GM19463 (cell line): Measurements from ENCODE around the gene MXI1.
"Not testable (repeated sequence)": the region's sequence is repeated elsewhere in the genome, so short reads cannot be mapped to it uniquely, and the experiment has no call there.

Experiments used
- ATAC-seq: cut with Tn5 transposase; IDR thresholded peaks from one replicate; pipeline ENCODE4 v1.9.1; 2021; ENCODE audit warnings: mild to moderate bottlenecking, moderate library complexity; ENCODE audit not compliant: unreplicated experiment

Gene MXI1

GRCh38 chr10:110181451-110181850, 26.0 kb upstream of the MXI1 start:
- no peak for ATAC-seq

- no peak for ATAC-seq
Observed at GRCh38 chr10:110181911-110182310, 25.5 kb upstream of the MXI1 start.

GRCh38 chr10:110184398-110184797, 23.0 kb upstream of the MXI1 start:
- no peak for ATAC-seq

- ATAC-seq = not testable (repeated sequence)
Observed at GRCh38 chr10:110185646-110186182, 21.7 kb upstream of the MXI1 start.

- ATAC-seq = no peak
Observed at GRCh38 chr10:110190170-110190569, 17.2 kb upstream of the MXI1 start.

GRCh38 chr10:110192552-110192951, 14.9 kb upstream of the MXI1 start:
- ATAC-seq = peak; percentile 95

GRCh38 chr10:110200503-110200902, 6.9 kb upstream of the MXI1 start:
- no peak for ATAC-seq

GRCh38 chr10:110201046-110201445, 6.4 kb upstream of the MXI1 start:
- not testable (repeated sequence) for ATAC-seq

GRCh38 chr10:110203500-110204455, 3.6 kb upstream of the MXI1 start:
- ATAC-seq = no peak

GRCh38 chr10:110205051-110205675, 2.2 kb upstream of the MXI1 start:
- ATAC-seq = no peak

- no peak for ATAC-seq
Observed at GRCh38 chr10:110207805-110208613, 604 bp downstream of the MXI1 start.

- no peak for ATAC-seq
Observed at GRCh38 chr10:110208614-110209453, 1.4 kb downstream of the MXI1 start.

- no peak for ATAC-seq
Observed at GRCh38 chr10:110209454-110209925, 2.1 kb downstream of the MXI1 start.

GRCh38 chr10:110209926-110210673, 2.7 kb downstream of the MXI1 start:
- ATAC-seq = no peak

- peak; percentile 75 for ATAC-seq
Observed at GRCh38 chr10:110210674-110211464, 3.5 kb downstream of the MXI1 start.

GRCh38 chr10:110211465-110211843, 4.0 kb downstream of the MXI1 start:
- no peak for ATAC-seq

- ATAC-seq = no peak
Observed at GRCh38 chr10:110212119-110213006, 5.0 kb downstream of the MXI1 start.
